ENCODE measurements around the gene KISS1R. TPM values are rescaled to one million over a fixed set of nuclear protein-coding genes. Genes with fewer than 3 reads are reported as not detected.
"Not testable (repeated sequence)": the region's sequence is repeated elsewhere in the genome, so short reads cannot be mapped to it uniquely, and the experiment has no call there.

The KISS1R gene
- total RNA-seq, 1 donor: not detected

DNA sequence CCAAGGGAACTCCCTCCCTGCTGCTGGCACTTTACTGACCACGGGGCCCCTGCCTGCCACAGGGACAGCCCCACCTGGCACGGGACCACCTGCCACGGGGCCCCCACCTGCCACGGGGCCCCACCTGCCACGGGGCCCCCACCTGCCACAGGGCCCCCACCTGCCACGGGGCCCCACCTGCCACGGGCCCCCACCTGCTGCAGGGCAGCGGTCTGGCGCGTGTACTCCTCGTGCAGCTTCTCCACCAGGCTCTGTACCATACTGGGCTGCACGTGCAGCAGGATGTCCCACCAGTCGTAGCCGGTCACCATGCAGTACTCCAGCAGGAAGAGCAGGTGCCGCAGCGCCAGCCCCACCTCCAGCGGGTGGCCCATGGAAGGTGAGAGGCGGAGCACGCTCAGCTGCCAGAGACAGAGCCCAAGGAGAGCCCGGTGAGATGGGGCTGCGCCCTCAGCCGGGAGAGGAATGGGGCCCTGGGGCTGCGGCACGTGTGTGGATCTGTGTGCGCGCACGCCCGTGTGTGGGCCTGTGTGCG, 40.3 kb upstream of the KISS1R start:
- TF ChIP-seq, protein P1, sequence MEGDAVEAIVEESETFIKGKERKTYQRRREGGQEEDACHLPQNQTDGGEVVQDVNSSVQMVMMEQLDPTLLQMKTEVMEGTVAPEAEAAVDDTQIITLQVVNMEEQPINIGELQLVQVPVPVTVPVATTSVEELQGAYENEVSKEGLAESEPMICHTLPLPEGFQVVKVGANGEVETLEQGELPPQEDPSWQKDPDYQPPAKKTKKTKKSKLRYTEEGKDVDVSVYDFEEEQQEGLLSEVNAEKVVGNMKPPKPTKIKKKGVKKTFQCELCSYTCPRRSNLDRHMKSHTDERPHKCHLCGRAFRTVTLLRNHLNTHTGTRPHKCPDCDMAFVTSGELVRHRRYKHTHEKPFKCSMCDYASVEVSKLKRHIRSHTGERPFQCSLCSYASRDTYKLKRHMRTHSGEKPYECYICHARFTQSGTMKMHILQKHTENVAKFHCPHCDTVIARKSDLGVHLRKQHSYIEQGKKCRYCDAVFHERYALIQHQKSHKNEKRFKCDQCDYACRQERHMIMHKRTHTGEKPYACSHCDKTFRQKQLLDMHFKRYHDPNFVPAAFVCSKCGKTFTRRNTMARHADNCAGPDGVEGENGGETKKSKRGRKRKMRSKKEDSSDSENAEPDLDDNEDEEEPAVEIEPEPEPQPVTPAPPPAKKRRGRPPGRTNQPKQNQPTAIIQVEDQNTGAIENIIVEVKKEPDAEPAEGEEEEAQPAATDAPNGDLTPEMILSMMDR (IDR thresholded peaks at IDR 0.05; ENCODE audit: insufficient read depth, low read length): no peak
- no peak for DNase-seq (ENCODE audit: low read depth)
- no peak overlapping the region for H3K4me3 ChIP-seq (ENCODE audit: low read depth, low read length)

DNA sequence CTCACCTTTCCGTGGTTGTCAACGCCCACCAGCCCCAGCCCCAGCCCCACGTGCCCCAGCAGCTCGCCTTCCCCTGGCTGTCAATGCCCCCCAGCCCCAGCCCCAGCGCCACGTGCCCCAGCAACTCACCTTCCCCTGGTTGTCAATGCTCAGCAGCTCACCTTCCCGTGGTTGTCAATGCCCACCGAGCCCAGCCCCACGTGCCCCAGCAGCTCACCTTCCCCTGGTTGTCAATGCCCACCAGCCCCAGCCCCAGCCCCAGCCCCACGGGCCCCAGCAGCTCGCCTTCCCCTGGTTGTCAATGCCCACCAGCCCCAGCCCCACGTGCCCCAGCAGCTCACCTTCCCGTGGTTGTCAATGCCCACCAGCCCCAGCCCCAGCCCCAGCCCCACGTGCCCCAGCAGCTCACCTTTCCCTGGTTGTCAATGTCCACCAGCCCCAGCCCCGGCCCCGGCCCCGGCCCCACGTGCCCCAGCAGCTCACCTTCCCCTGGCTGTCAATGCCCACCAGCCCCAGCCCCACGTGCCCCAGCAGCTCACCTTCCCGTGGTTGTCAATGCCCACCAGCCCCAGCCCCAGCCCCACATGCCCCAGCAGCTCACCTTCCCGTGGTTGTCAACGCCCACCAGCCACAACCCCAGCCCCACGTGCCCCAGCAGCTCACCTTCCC, 39.0 kb upstream of the KISS1R start:
- not testable (repeated sequence) for H3K4me3 ChIP-seq (ENCODE audit: low read depth, low read length); DNase-seq (ENCODE audit: low read depth)

DNA sequence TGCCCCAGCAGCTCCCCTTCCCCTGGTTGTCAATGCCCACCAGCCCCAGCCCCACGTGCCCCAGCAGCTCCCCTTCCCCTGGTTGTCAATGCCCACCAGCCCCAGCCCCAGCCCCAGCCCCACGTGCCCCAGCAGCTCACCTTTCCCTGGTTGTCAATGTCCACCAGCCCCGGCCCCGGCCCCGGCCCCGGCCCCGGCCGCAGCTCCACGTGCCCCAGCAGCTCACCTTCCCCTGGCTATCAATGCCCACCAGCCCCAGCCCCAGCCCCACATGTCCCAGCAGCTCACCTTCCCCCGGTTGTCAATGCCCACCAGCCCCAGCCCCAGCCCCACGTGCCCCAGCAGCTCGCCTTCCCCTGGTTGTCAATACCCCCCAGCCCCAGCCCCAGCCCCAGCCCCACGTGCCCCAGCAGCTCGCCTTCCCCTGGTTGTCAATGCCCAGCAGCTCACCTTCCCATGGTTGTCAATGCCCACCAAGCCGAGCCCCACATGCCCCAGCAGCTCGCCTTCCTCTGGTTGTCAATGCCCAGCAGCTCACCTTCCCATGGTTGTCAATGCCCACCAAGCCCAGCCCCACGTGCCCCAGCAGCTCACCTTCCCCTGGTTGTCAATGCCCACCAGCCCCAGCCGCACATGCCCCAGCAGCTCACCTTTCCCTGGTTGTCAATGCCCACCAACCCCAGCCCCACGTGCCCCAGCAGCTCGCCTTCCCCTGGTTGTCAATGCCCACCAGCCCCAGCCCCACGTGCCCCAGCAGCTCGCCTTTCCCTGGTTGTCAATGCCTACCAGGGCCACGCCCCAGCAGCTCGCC, 38.2 kb upstream of the KISS1R start:
- not testable (repeated sequence) for DNase-seq (ENCODE audit: low read depth); H3K4me3 ChIP-seq (ENCODE audit: low read depth, low read length)

DNA sequence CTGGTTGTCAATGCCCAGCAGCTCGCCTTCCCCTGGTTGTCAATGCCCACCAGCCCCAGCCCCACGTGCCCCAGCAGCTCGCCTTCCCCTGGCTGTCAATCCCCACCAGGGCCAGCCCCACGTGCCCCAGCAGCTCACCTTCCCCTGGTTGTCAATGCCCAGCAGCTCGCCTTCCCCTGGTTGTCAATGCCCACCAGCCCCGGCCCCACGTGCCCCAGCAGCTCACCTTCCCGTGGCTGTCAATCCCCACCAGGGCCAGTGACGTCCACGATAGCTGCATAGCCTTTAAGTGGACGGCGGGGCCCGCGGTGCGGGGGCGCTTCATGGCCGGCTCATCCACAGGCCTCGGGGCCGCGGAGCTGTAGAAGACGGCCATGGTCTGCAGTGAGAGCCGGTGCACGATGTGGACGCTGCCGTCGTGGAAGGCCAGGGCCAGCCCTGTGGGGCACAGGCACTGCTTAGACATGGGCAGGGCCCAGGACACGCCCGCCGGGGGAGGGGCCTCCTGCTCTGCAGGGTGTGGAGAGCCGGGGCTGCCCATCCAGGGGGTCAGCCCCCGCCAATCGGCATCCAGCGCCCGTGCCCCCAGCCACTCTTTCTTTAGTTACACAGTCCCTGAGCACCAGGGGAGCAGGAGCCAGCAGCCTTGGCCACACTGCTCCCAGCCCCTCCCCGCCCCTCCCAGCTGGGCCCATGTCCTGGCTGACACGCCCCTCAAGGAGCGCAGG, 37.3 kb upstream of the KISS1R start:
- TF ChIP-seq, protein P1 (IDR thresholded peaks at IDR 0.05; ENCODE audit: insufficient read depth, low read length): no peak
- DNase-seq (ENCODE audit: low read depth): no peak
- H3K4me3 ChIP-seq (ENCODE audit: low read depth, low read length): no peak overlapping the region

DNA sequence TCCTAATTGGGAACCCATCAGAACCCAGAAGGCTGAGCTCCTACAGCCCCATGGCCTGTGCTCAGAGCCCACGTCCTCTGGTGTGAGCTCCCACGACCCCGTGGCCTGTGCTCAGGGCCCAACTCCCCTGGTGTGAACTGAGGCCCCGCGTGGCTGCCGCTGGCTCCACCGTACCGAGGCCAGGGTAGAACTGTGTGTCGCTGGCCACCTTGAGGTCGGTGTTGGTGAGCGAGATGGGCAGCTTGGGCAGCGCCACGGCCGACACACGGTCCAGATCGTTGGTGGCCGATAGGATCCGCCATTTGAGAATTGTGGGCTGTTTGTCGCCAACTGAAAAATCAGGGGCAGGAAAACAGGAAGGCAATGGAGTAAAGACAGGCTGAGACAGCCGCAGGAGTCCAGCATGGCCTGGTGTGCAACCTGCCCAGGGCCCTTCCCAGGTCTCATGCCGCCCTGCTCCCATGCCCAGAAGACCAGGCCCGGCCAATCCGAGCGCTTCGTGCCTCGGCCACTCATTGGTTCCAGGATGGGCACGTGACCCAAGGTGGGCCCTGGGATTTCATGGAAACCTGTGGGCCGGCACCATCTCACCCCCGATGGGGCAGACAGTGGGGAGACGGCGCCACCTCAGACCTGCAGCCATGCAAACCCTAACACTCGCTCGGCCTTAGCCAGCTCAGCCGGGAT, 35.6 kb upstream of the KISS1R start:
- no peak overlapping the region for H3K4me3 ChIP-seq (ENCODE audit: low read depth, low read length)
- TF ChIP-seq, protein P1 (IDR thresholded peaks at IDR 0.05; ENCODE audit: insufficient read depth, low read length): no peak
- DNase-seq (ENCODE audit: low read depth): no peak

DNA sequence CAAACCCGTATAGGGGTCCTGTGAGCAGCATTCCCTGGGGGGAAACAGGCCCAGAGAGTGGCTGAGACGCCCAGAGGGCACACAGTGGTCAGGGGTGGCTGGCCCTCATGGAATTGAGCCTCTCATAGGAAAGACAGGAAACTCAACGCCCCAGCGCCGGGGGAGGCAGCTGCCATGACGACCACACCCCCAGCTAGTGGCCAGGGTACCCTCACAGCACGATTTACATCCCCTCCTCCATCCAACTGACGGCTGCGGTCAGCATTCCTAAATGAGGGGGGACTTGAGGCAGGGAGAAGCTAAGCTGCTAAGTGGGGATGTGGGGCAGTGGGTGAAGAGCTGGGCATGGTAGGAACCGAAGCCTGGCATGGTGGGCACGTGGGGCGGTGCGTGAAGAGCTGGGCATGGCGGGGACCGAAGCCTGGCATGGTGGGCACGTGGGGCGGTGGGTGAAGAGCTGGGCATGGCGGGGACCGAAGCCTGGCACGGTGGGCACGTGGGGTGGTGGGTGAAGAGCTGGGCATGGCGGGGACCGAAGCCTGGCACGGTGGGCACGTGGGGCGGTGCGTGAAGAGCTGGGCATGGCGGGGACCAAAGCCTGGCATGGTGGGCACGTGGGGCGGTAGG, 34.1 kb upstream of the KISS1R start:
- no peak for DNase-seq (ENCODE audit: low read depth)
- TF ChIP-seq, protein P1 (IDR thresholded peaks at IDR 0.05; ENCODE audit: insufficient read depth, low read length): no peak
- H3K4me3 ChIP-seq (ENCODE audit: low read depth, low read length): no peak overlapping the region

DNA sequence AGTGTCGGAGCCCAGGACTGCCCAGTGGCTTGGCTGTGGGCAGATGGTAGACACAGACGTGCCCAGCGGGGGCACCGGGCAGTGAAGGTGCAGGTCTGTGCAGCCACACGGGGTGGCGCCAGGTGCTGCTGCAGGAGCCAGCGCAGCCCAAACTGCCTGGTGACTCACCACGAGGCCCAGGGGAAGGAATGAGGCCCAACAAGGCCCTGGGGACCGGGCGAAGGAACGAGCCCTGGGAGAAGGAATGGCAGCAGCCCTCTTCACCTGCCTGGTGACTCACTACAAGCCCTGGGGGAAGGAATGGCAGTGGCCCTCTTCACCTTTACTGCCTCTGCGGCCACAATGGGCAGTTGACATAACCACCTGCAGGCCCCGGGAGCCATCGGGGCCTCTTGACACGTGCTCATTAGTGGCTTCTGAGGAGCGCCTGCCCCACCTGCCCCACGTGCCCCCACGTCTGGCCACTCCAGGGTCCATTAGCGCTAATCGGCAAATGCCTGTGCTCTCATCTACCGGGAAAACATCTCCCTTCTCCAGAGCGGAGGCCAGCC, 33.4 kb upstream of the KISS1R start:
- TF ChIP-seq, protein P1 (IDR thresholded peaks at IDR 0.05; ENCODE audit: insufficient read depth, low read length): no peak
- DNase-seq (ENCODE audit: low read depth): no peak

More for the DNA sequence above, 33.4 kb upstream of the KISS1R start:
- H3K4me3 ChIP-seq (ENCODE audit: low read depth, low read length): no peak overlapping the region

All from fibroblast of the aortic adventitia (primary cell).